HEK293T (cell line): Measurements from ENCODE around the gene RANGAP1.

ENCODE experiments used
- CTCF ChIA-PET: fragments of 350-600 bp; formaldehyde crosslinking; extraction: SDS; loops from one replicate; lab custom pipeline; 2021; ENCODE audit warnings: antibody characterized with exemption, inconsistent platforms; lab: Yijun Ruan, JAX
- POLR2A ChIA-PET: fragments of 350-600 bp; formaldehyde crosslinking; extraction: SDS; loops from one replicate; lab custom pipeline; 2020; ENCODE audit warnings: antibody characterized with exemption, inconsistent platforms; lab: Yijun Ruan, JAX
- DNase-seq: peaks from one replicate; pipeline ENCODE4 v3.0.0; 2012; ENCODE audit warnings: mixed read lengths; ENCODE audit errors: extremely low spot score
- ARNT ChIP-seq: fragments of 450-650 bp; IDR thresholded peaks from 2 replicates; pipeline ENCODE4 v1.6.1; 2017; ENCODE audit warnings: mild to moderate bottlenecking
- BHLHE40 ChIP-seq: fragments of 450-650 bp; IDR thresholded peaks from 2 replicates; pipeline ENCODE4 v1.6.1; 2016; ENCODE audit warnings: mild to moderate bottlenecking, moderate library complexity, borderline replicate concordance
- CTBP1 ChIP-seq: fragments of 450-650 bp; IDR thresholded peaks from 2 replicates; pipeline ENCODE4 v1.6.1; 2016; ENCODE audit warnings: borderline replicate concordance
- ELF4 ChIP-seq: fragments of 450-650 bp; IDR thresholded peaks from 2 replicates; pipeline ENCODE4 v1.6.1; 2017; ENCODE audit warnings: antibody characterized with exemption
- FOXA1 ChIP-seq: fragments of 450-650 bp; IDR thresholded peaks from 2 replicates; pipeline ENCODE4 v1.6.1; 2016; ENCODE audit warnings: mild to moderate bottlenecking
- FOXK2 ChIP-seq: fragments of 450-650 bp; IDR thresholded peaks from 2 replicates; pipeline ENCODE4 v1.6.1; 2016; ENCODE audit warnings: mild to moderate bottlenecking
- FOXM1 ChIP-seq: fragments of 450-650 bp; IDR thresholded peaks from 2 replicates; pipeline ENCODE4 v1.6.1; 2017; ENCODE audit warnings: mild to moderate bottlenecking, borderline replicate concordance
- HDGF ChIP-seq: fragments of 450-650 bp; IDR thresholded peaks from 2 replicates; pipeline ENCODE4 v1.6.1; 2017; ENCODE audit warnings: antibody characterized with exemption, borderline replicate concordance
- L3MBTL2 ChIP-seq: fragments of 450-650 bp; conservative IDR thresholded peaks from 2 replicates; pipeline ENCODE4 v1.6.1; 2016; ENCODE audit warnings: mild to moderate bottlenecking
- LEF1 ChIP-seq: fragments of 450-650 bp; IDR thresholded peaks from 2 replicates; pipeline ENCODE4 v1.6.1; 2017; ENCODE audit warnings: mild to moderate bottlenecking, borderline replicate concordance
- NFRKB ChIP-seq: fragments of 450-650 bp; IDR thresholded peaks from 2 replicates; pipeline ENCODE4 v1.6.1; 2016; ENCODE audit warnings: mild to moderate bottlenecking, moderate library complexity
- PKNOX1 ChIP-seq: fragments of 450-650 bp; IDR thresholded peaks from 2 replicates; pipeline ENCODE4 v1.6.1; 2016
- SP1 ChIP-seq: fragments of 450-650 bp; IDR thresholded peaks from 2 replicates; pipeline ENCODE4 v1.6.1; 2017
- SUZ12 ChIP-seq: fragments of 450-650 bp; IDR thresholded peaks from 2 replicates; pipeline ENCODE4 v1.6.1; 2016; ENCODE audit warnings: mild to moderate bottlenecking
- TARDBP ChIP-seq: fragments of 450-650 bp; IDR thresholded peaks from 2 replicates; pipeline ENCODE4 v1.6.1; 2016
- ZNF384 ChIP-seq: fragments of 450-650 bp; IDR thresholded peaks from 2 replicates; pipeline ENCODE4 v1.6.1; 2016

RANGAP1 gene

GRCh38 chr22:41240377-41241132, 45.4 kb downstream of the RANGAP1 start, which contains the start of gene CHADL:
Gene CHADL (minus strand): TSS chr22:41240931. CDS start chr22:41240881, 50 bp downstream.
- ChIA-PET POLR2A (no interaction called here), CTCF (no interaction called here)
- DNase-seq = no peak
- TF ChIP-seq PKNOX1 (no peak), ZNF384 (no peak), SUZ12 (no peak), FOXM1 (no peak), L3MBTL2 (no peak), FOXK2 (no peak), HDGF (no peak), LEF1 (no peak), NFRKB (no peak), TARDBP (no peak), CTBP1 (no peak), ARNT (no peak), ELF4 (no peak)

DNA sequence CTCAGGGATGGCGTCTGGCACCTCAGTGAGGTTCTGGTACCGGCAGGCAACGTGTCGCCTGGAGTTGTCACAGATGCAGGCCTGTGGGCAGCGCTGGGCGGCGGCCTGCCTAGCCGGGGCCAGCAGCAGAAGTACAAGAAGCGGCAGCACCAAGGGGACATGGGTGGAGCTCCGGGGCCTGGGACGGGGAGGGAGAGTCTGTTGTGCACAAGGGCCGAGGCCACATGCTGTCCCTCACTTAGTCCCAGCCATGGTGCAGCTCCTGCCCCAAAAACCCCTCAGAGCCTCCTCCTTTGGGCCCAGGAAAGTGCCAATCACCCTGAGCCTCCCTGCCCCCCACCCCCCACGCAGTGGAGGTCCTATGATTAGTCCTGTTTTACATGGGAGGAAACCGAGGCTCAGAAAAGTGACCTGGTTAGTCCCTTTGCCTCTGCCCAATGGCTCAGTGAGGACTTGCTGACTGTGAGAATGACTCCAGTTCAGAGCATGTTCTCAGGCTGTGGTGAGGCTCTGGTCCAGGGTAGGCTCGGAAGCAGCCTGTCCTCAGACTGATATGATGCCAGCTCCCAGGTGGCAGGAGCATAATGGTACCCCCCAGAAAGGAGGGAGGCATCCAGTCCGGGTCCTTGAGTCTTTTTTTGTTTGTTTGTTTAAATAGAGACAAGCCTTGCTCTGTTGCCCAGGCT, 46.4 kb downstream of the RANGAP1 start:
- ChIA-PET POLR2A (no interaction called here), CTCF (no interaction called here)
- no peak for DNase-seq
- no peak for TF ChIP-seq LEF1
- no peak for TF ChIP-seq NFRKB

DNA sequence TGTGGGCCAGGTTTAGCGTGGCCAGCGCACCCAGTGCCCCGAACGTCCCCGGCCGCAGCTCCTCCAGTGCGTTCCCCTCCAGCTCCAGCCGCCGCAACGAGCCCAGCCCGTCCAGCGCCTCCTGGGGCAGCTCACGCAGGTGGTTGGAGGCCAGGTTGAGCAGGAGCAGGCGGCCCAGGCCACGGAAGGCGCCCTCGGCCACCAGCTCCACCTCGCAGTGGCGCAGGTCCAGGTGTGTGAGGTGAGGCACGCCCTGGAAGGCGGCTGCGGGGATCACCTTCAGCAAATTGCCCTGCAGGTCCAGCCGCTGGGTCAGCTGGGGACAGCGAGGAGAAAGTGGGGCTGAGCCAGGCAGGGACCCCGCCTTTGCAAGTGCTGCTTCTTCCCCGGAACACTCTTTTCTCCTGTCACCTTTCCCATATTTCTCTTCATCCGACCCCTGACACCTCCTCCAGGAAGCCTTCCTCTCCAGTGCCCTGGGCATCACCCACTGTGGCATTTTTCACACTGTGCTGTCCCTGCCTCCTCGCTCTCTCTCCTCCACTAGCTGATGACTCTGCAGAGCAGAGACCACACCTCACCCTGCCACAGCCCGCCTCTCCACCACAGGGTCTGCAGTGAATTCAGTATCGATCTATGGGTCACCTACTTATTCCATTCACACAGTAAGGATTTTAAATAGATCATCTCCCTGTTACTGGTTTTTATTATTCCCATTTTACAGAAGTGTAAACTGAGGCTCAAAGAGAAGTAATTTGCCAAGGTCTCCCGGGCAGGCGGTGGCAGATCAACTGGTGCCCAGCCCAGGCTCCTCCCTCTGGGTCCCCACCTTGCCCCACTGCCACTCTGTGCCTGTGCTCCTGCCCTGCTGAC, 47.2 kb downstream of the RANGAP1 start:
- DNase-seq = no peak
- CTCF ChIA-PET = no interaction called here
- POLR2A ChIA-PET = interaction anchor here (0.7 kb wide), 1 partner anchor 29 kb away, joined by 3 read pairs; no protein-coding TSS in a partner anchor
- no peak for TF ChIP-seq ZNF384
- TF ChIP-seq PKNOX1 = no peak
- no peak for TF ChIP-seq L3MBTL2
- no peak for TF ChIP-seq ARNT
- no peak for TF ChIP-seq CTBP1
- TF ChIP-seq FOXA1 = no peak
- no peak for TF ChIP-seq ELF4
- TF ChIP-seq SUZ12 = no peak
- no peak for TF ChIP-seq NFRKB
- TF ChIP-seq BHLHE40 = no peak
- TF ChIP-seq FOXK2 = no peak
- no peak for TF ChIP-seq SP1
- no peak for TF ChIP-seq FOXM1
- no peak for TF ChIP-seq HDGF
- TF ChIP-seq TARDBP = no peak
- TF ChIP-seq LEF1 = no peak

DNA sequence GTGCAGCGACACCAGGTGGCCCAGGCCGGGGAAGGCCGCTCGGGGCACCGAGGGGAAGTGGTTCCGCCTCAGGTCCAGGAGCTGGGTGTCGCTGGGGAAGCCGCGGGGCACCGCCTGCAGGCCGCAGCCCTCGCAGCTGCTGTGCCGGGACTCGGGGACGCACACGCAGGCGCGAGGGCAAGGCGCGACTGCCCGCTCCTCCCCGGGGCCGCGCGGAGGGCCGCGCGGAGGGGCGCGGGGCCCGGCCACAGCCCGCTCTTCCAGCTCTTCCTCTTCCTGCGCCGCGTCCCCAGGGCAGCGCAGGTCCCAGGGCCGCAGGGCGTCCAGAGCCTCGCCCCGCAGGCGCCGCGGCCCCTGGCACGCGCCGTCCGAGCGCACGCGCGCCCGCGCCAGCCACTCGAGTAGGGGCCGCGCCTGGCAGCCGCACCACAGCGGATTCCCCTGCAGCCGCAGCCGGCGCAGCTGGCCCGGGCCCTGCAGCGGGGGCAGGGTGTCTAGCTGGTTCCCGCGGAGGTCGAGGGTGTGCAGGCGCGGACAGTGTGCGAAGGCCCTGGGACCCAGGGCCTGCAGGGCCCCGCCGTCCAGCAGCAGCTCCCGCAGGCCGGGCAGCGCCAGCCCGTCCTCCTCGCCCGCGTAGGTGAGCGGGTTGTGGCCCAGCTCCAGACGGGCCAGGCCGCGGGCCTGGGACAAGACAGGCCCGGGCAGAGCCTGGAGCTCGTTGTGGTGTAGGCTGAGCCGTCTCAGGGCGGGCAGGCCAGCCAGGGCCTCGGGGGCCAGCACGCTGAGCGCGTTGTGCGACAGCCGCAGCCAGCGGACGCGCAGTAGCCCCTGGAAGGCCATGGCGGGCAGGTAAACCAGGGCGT, 48.0 kb downstream of the RANGAP1 start:
- DNase-seq = no peak
- CTCF ChIA-PET = no interaction called here

More for the DNA sequence above, 48.0 kb downstream of the RANGAP1 start:
- no peak for TF ChIP-seq SP1
- TF ChIP-seq FOXA1 = no peak
- TF ChIP-seq PKNOX1 = no peak
- no peak for TF ChIP-seq ZNF384
- no peak for TF ChIP-seq LEF1
- TF ChIP-seq SUZ12 = no peak
- no peak for TF ChIP-seq CTBP1
- TF ChIP-seq L3MBTL2 = no peak
- TF ChIP-seq ELF4 = no peak
- TF ChIP-seq NFRKB = no peak
- no peak for TF ChIP-seq FOXM1
- TF ChIP-seq ARNT = no peak
- no peak for TF ChIP-seq BHLHE40
- no peak for TF ChIP-seq HDGF
- POLR2A ChIA-PET = interaction anchor here (0.7 kb wide), 1 partner anchor 28 kb away, joined by 3 read pairs; no protein-coding TSS in a partner anchor
